ENCODE measurements around the gene LDB2. TPM values are rescaled to one million over a fixed set of nuclear protein-coding genes. Genes with fewer than 3 reads are reported as not detected.

LDB2 gene
- total and polyA plus RNA-seq, 2 experiments from 2014 or later = 48.6 to 80.1 TPM

GRCh38 chr4:16508968-16509367 is 389.5 kb downstream of the LDB2 start:
- H3K36me3 ChIP-seq (ENCODE audit: insufficient read depth) = peaks cover 12% of the 10 kb centered on the region; the same call in 1 of the 2 replicates

GRCh38 chr4:16505726-16506125 is 392.7 kb downstream of the LDB2 start:
- Mint-ChIP-seq H3K27ac (no peak overlapping the region), H3K27me3 (ENCODE audit: insufficient read depth, low read depth, poor library complexity) (no peaks in the 10 kb centered on the region), H3K4me1 (peaks cover 14% of the 10 kb centered on the region), H3K9me3 (peaks cover 12% of the 10 kb centered on the region; the same call in 2 of the 3 replicates), H3K4me3 (no peak overlapping the region), H3K36me3 (ENCODE audit: low read depth) (peaks cover 69% of the 10 kb centered on the region)
- no peak overlapping the region for H2AFZ ChIP-seq
- peak; percentile 98 for ATAC-seq
- H3F3A ChIP-seq (replicated peaks; ENCODE audit: low read depth) = no peaks in the 10 kb centered on the region
- no peak overlapping the region for H3K4me3 ChIP-seq
- H3K36me3 ChIP-seq (ENCODE audit: insufficient read depth) = peaks cover 23% of the 10 kb centered on the region; the same call in 1 of the 2 replicates
- H4K20me1 ChIP-seq (replicated peaks; ENCODE audit: insufficient read depth) = 0 out of 2 replicates have a peak, but pooled peaks cover under 1% of the 10 kb centered on the region
- 0 out of 2 replicates have a peak overlapping the region, but pooled peaks have one; percentile 26 for H3K27ac ChIP-seq (ENCODE audit: low read depth)
- no peaks in the 10 kb centered on the region for H3K9me2 ChIP-seq (ENCODE audit: insufficient read depth)
- H3K79me2 ChIP-seq (replicated peaks; ENCODE audit: insufficient read depth) = no peaks in the 10 kb centered on the region
- H3K4me1 ChIP-seq (ENCODE audit: insufficient read depth) = no peaks in the 10 kb centered on the region
- TF ChIP-seq ZNF114 (CRISPR knock-in tag; IDR thresholded peaks at IDR 0.05) (no peak), CTCF (conservative IDR thresholded peaks at IDR 0.05; ENCODE audit: low read depth in 2 of 2) (peak; percentile 72 to 78)
- no peak overlapping the region for H3K4me2 ChIP-seq
- H3K27me3 ChIP-seq (ENCODE audit: insufficient read depth) = no peaks in the 10 kb centered on the region
- DNase-seq (ENCODE audit: low spot score) = peak; percentile 82

More at GRCh38 chr4:16508968-16509367, 389.5 kb downstream of the LDB2 start:
- peaks cover 5% of the 10 kb centered on the region; the same call in 1 of the 2 replicates for H3K4me1 ChIP-seq (ENCODE audit: insufficient read depth)
- TF ChIP-seq EZH2 (IDR thresholded peaks at IDR 0.05; ENCODE audit: low read depth, unreplicated experiment) (no peak), CTCF (conservative IDR thresholded peaks at IDR 0.05; ENCODE audit: low read depth in 2 of 2) (peak; percentile 72 to 79)
- Mint-ChIP-seq H3K36me3 (ENCODE audit: low read depth) (peaks cover 53% of the 10 kb centered on the region), H3K4me3 (no peak overlapping the region), H3K27ac (no peak overlapping the region), H3K27me3 (ENCODE audit: insufficient read depth, low read depth, poor library complexity) (no peaks in the 10 kb centered on the region), H3K9me3 (peaks cover 12% of the 10 kb centered on the region; the same call in 2 of the 3 replicates), H3K4me1 (peaks cover 13% of the 10 kb centered on the region; the same call in 2 of the 3 replicates)
- no peaks in the 10 kb centered on the region for H3F3A ChIP-seq (replicated peaks; ENCODE audit: low read depth)
- no peaks in the 10 kb centered on the region for H4K20me1 ChIP-seq (replicated peaks; ENCODE audit: insufficient read depth)
- no peaks in the 10 kb centered on the region for H3K79me2 ChIP-seq (replicated peaks; ENCODE audit: insufficient read depth)
- no peak for ATAC-seq
- no peak overlapping the region for H2AFZ ChIP-seq
- no peak overlapping the region for H3K4me3 ChIP-seq
- H3K9me2 ChIP-seq (ENCODE audit: insufficient read depth) = no peaks in the 10 kb centered on the region
- no peak overlapping the region for H3K4me2 ChIP-seq
- no peak overlapping the region for H3K27ac ChIP-seq (ENCODE audit: low read depth)
- peak; percentile 67 for DNase-seq (ENCODE audit: low spot score)
- no peaks in the 10 kb centered on the region for H3K27me3 ChIP-seq (ENCODE audit: insufficient read depth)

- Histone ChIP-seq H3K27me3 (ENCODE audit: insufficient read depth) (no peaks in the 10 kb centered on the region), H2AFZ (no peak overlapping the region), H3K4me1 (ENCODE audit: insufficient read depth) (no peaks in the 10 kb centered on the region), H4K20me1 (replicated peaks; ENCODE audit: insufficient read depth) (0 out of 2 replicates have a peak, but pooled peaks cover 4% of the 10 kb centered on the region), H3K36me3 (ENCODE audit: insufficient read depth) (peaks cover 20% of the 10 kb centered on the region; the same call in 1 of the 2 replicates), H3K79me2 (replicated peaks; ENCODE audit: insufficient read depth) (no peaks in the 10 kb centered on the region), H3K27ac (ENCODE audit: low read depth) (0 out of 2 replicates have a peak overlapping the region, but pooled peaks have one; percentile 26), H3F3A (replicated peaks; ENCODE audit: low read depth) (no peaks in the 10 kb centered on the region), H3K4me3 (no peak overlapping the region), H3K9me2 (ENCODE audit: insufficient read depth) (no peaks in the 10 kb centered on the region), H3K4me2 (no peak overlapping the region)
- H3K4me3 Mint-ChIP-seq = no peak overlapping the region
- H3K36me3 Mint-ChIP-seq (ENCODE audit: low read depth) = peaks cover 67% of the 10 kb centered on the region
- no peak overlapping the region for H3K27ac Mint-ChIP-seq
- DNase-seq (ENCODE audit: low spot score) (no peak), ATAC-seq (no peak)
- H3K27me3 Mint-ChIP-seq (ENCODE audit: insufficient read depth, low read depth, poor library complexity) = no peaks in the 10 kb centered on the region
- peaks cover 14% of the 10 kb centered on the region for H3K4me1 Mint-ChIP-seq
- peaks cover 11% of the 10 kb centered on the region; the same call in 2 of the 3 replicates for H3K9me3 Mint-ChIP-seq
- TF ChIP-seq POLR2AphosphoS5 (IDR thresholded peaks at IDR 0.05; ENCODE audit: low read depth) (no peak), CREB1 (CRISPR knock-in tag; IDR thresholded peaks at IDR 0.05; ENCODE audit: low read depth) (no peak), ZNF114 (CRISPR knock-in tag; IDR thresholded peaks at IDR 0.05) (no peak), ZNF331 (CRISPR knock-in tag; IDR thresholded peaks at IDR 0.05; ENCODE audit: low read depth) (no peak), ETS1 (IDR thresholded peaks at IDR 0.05) (no peak), EZH2 (IDR thresholded peaks at IDR 0.05; ENCODE audit: low read depth, unreplicated experiment) (no peak), EZH2phosphoT487 (IDR thresholded peaks at IDR 0.05; ENCODE audit: unreplicated experiment) (no peak), NANOG (IDR thresholded peaks at IDR 0.05; ENCODE audit: borderline replicate concordance) (no peak)
Observed at GRCh38 chr4:16505267-16505666, 393.2 kb downstream of the LDB2 start.
